Effector memory CD4-positive, alpha-beta T cell (primary cell): ENCODE measurements around the gene SERPINA9.
"Not testable (repeated sequence)": the region's sequence is repeated elsewhere in the genome, so short reads cannot be mapped to it uniquely, and the experiment has no call there.

Experiments
- DNase-seq, 3 donors: peaks; one replicate each; pipeline ENCODE4 v3.0.0-alpha.2; 2020
- H3K27ac ChIP-seq: 2 replicates; pipeline ENCODE4 v1.7.0; 2013; ENCODE audit warnings: mild to moderate bottlenecking, low read length, moderate library complexity; ENCODE audit not compliant: insufficient read depth, poor library complexity, severe bottlenecking
- H3K27me3 ChIP-seq: replicated peaks from 2 replicates; pipeline ENCODE4 v1.7.0; 2013; ENCODE audit warnings: mild to moderate bottlenecking, low read length; ENCODE audit not compliant: insufficient read depth, control insufficient read depth, poor library complexity, severe bottlenecking
- H3K36me3 ChIP-seq: 2 replicates; pipeline ENCODE4 v1.7.0; 2013; ENCODE audit warnings: mild to moderate bottlenecking, low read length, moderate library complexity; ENCODE audit not compliant: control insufficient read depth, insufficient read depth
- H3K4me1 ChIP-seq: 2 replicates; pipeline ENCODE4 v1.7.0; 2013; ENCODE audit warnings: low read length, mild to moderate bottlenecking; ENCODE audit not compliant: control insufficient read depth, insufficient read depth, poor library complexity, severe bottlenecking
- H3K4me3 ChIP-seq: 2 replicates; pipeline ENCODE4 v1.7.0; 2013; ENCODE audit warnings: low read length, low read depth, mild to moderate bottlenecking; ENCODE audit not compliant: insufficient read depth, poor library complexity, severe bottlenecking
- H3K9me3 ChIP-seq: 2 replicates; pipeline ENCODE4 v1.7.0; 2013; ENCODE audit warnings: mild to moderate bottlenecking, low read length, moderate library complexity; ENCODE audit not compliant: control insufficient read depth

The SERPINA9 gene

GRCh38 chr14:94514351-94514750 lies 38.4 kb upstream of the SERPINA9 start:
- H3K27ac ChIP-seq = no peak overlapping the region
- H3K9me3 ChIP-seq = no peaks in the 10 kb centered on the region
- no peak for DNase-seq
- H3K27me3 ChIP-seq = no peaks in the 10 kb centered on the region
- H3K4me3 ChIP-seq = no peak overlapping the region
- H3K4me1 ChIP-seq = no peaks in the 10 kb centered on the region
- H3K36me3 ChIP-seq = no peaks in the 10 kb centered on the region

DNA sequence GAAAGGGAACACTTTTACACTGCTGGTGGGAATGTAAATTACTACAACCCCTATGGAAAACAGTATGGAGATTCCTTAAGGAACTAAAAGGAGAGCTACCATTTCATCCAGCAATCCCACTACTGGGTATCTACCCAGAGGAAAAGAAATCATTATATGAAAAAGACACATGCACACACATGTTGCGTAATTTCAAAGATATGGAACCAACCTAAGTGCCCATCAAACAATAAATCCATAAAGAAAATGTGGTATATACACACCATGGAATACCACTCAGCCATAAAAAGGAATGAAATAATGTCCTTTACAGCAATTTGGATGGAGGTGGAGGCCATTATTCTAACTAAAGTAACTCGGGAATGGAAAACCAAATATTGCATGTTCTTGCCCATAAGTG lies 34.5 kb upstream of the SERPINA9 start:
- H3K9me3 ChIP-seq, H3K27me3 ChIP-seq, DNase-seq, H3K4me1 ChIP-seq, H3K36me3 ChIP-seq, H3K27ac ChIP-seq, H3K4me3 ChIP-seq: not testable (repeated sequence)

DNA sequence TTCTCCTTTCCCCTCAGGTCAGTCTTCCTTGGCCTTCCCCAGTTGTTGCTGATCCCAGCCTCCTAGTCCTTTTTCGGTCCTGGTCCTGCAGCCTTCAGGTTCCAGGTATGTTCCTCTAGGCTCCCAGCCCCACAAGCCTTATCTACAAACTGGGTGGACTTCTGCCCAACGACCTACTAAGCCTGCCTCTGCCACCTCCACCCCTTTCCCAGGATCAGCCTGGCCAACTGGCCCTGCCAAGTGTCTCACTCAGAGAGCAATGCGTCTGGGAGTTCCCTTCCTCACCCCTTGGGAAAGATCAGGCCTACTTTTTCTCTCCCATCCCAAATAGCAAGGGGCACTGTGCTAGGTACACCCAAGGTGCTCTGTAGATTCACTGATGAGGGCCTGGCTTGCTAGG lies 33.4 kb upstream of the SERPINA9 start, which contains the start of gene SERPINA12:
TSS of gene SERPINA12 (minus strand) at position 114 of the 400 bp plus-strand sequence. CDS start 11,072 bp downstream, outside the sequence.
- Histone ChIP-seq H3K4me1 (no peaks in the 10 kb centered on the region), H3K36me3 (no peaks in the 10 kb centered on the region), H3K27me3 (no peaks in the 10 kb centered on the region), H3K9me3 (no peaks in the 10 kb centered on the region), H3K27ac (no peak within 1 kb of the TSS), H3K4me3 (no peak within 1 kb of the TSS)
- no peak for DNase-seq

GRCh38 chr14:94505641-94506040 lies 29.6 kb upstream of the SERPINA9 start:
- Histone ChIP-seq H3K27ac (no peak overlapping the region), H3K27me3 (no peaks in the 10 kb centered on the region), H3K4me1 (no peaks in the 10 kb centered on the region), H3K4me3 (no peak overlapping the region), H3K36me3 (no peaks in the 10 kb centered on the region), H3K9me3 (no peaks in the 10 kb centered on the region)
- DNase-seq = no peak

DNA sequence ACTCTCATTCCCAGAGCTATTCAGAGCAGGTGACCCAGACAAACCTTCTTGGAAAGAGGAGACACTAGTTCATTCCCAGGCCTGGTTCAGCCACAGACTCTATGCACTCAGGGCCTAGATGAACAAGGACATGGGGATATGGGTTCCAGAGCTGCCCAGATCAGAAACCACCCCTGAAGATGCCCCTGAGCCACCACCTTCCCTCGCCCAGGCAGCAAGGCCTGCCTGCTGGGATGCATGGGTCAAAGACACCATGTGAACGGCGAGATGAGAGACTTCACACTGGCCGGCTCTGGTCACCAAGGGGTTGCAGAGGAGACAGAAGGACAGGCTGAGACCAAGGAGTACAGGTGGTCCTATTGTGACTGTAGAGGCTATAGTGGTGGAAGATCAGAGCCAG lies 29.2 kb upstream of the SERPINA9 start:
- DNase-seq = no peak
- Histone ChIP-seq H3K36me3 (no peaks in the 10 kb centered on the region), H3K9me3 (no peaks in the 10 kb centered on the region), H3K4me1 (no peaks in the 10 kb centered on the region), H3K27ac (no peak overlapping the region), H3K4me3 (no peak overlapping the region), H3K27me3 (no peaks in the 10 kb centered on the region)

- Histone ChIP-seq H3K9me3 (no peaks in the 10 kb centered on the region), H3K36me3 (no peaks in the 10 kb centered on the region), H3K4me3 (no peak overlapping the region), H3K27ac (no peak overlapping the region), H3K27me3 (no peaks in the 10 kb centered on the region), H3K4me1 (no peaks in the 10 kb centered on the region)
- no peak for DNase-seq
These were observed 25.9 kb upstream of the SERPINA9 start for GRCh38 chr14:94501588-94502516.

- Histone ChIP-seq H3K4me1 (no peaks in the 10 kb centered on the region), H3K27ac (no peak overlapping the region), H3K36me3 (no peaks in the 10 kb centered on the region), H3K27me3 (no peaks in the 10 kb centered on the region), H3K4me3 (no peak overlapping the region), H3K9me3 (no peaks in the 10 kb centered on the region)
- no peak for DNase-seq
These were observed 24.3 kb upstream of the SERPINA9 start for GRCh38 chr14:94500264-94500663.

DNA sequence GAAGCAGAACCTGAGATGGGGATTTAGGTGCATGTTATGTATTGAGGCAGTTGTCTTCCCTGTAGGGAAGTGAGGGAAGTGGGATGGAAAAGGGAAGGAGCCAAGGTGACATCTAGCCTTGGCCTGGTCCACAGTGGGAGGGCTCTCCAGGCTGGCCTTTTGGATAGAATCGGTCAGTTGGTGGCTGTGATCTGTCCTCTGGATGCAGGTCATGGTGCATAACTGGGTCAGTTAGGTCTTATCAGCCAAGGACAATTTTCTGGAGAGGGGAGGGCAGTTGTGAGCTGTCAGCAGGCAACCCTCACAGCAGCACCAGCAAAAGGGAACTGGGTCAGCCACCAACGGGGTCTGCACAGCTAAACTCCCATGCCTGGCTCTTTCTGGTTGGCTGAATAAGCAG lies 23.7 kb upstream of the SERPINA9 start:
- Histone ChIP-seq H3K27me3 (no peaks in the 10 kb centered on the region), H3K9me3 (no peaks in the 10 kb centered on the region), H3K4me1 (no peaks in the 10 kb centered on the region), H3K36me3 (no peaks in the 10 kb centered on the region), H3K4me3 (no peak overlapping the region), H3K27ac (no peak overlapping the region)
- no peak for DNase-seq

- no peaks in the 10 kb centered on the region for H3K27me3 ChIP-seq
- no peak for DNase-seq
- no peaks in the 10 kb centered on the region for H3K36me3 ChIP-seq
- no peaks in the 10 kb centered on the region for H3K4me1 ChIP-seq
- no peak overlapping the region for H3K27ac ChIP-seq
- no peaks in the 10 kb centered on the region for H3K9me3 ChIP-seq
- no peak overlapping the region for H3K4me3 ChIP-seq
These were observed 22.2 kb upstream of the SERPINA9 start for GRCh38 chr14:94498215-94498614.

GRCh38 chr14:94494085-94494484 lies 18.1 kb upstream of the SERPINA9 start:
- Histone ChIP-seq H3K27me3 (no peaks in the 10 kb centered on the region), H3K9me3 (no peaks in the 10 kb centered on the region), H3K27ac (no peak overlapping the region), H3K36me3 (no peaks in the 10 kb centered on the region), H3K4me3 (no peak overlapping the region), H3K4me1 (no peaks in the 10 kb centered on the region)
- no peak for DNase-seq
